DOHH2 (cell line): ENCODE results near the gene MAP4K2.

Experiments used
- H3F3A ChIP-seq: fragments of 200-600 bp; sonication (generic), shearing (Covaris generic); 2 replicates; pipeline ENCODE4 v1.6.0; 2016; ENCODE audit warnings: antibody characterized with exemption, mild to moderate bottlenecking; ENCODE audit not compliant: control insufficient read depth, insufficient read depth
- H3K27ac ChIP-seq: fragments of 200-600 bp; sonication (generic); 2 replicates; pipeline ENCODE4 v1.5.1; 2014; ENCODE audit warnings: low read depth, mild to moderate bottlenecking, low read length, moderate library complexity
- H3K27me3 ChIP-seq: fragments of 200-600 bp; sonication (generic); 2 replicates; pipeline ENCODE4 v1.6.1; 2014; ENCODE audit warnings: mild to moderate bottlenecking, low read length, mixed read lengths; ENCODE audit not compliant: control insufficient read depth
- H3K36me3 ChIP-seq: fragments of 200-600 bp; sonication (generic); 2 replicates; pipeline ENCODE4 v1.6.1; 2014; ENCODE audit warnings: mild to moderate bottlenecking, low read length, moderate library complexity, mixed read lengths; ENCODE audit not compliant: control insufficient read depth
- H3K4me1 ChIP-seq: fragments of 200-600 bp; sonication (generic); 2 replicates; pipeline ENCODE4 v1.6.1; 2014; ENCODE audit warnings: mild to moderate bottlenecking, low read length, mixed read lengths; ENCODE audit not compliant: control insufficient read depth
- H3K4me2 ChIP-seq: fragments of 200-600 bp; sonication (generic); 2 replicates; pipeline ENCODE4 v1.6.0; 2014; ENCODE audit warnings: mild to moderate bottlenecking, low read length, moderate library complexity
- H3K4me3 ChIP-seq: fragments of 200-600 bp; sonication (generic); 2 replicates; pipeline ENCODE4 v1.5.1; 2014; ENCODE audit warnings: mild to moderate bottlenecking, low read length, mixed read lengths
- H3K79me2 ChIP-seq: fragments of 200-600 bp; sonication (generic); 2 replicates; pipeline ENCODE4 v1.6.1; 2014; ENCODE audit warnings: mild to moderate bottlenecking, low read length, mixed read lengths; ENCODE audit not compliant: control insufficient read depth
- H3K9me2 ChIP-seq: fragments of 200-600 bp; sonication (generic); replicated peaks from 2 replicates; pipeline ENCODE4 v1.6.1; 2014; ENCODE audit warnings: mild to moderate bottlenecking, low read length, mixed read lengths; ENCODE audit not compliant: control insufficient read depth
- H3K9me3 ChIP-seq: fragments of 200-600 bp; sonication (generic); 2 replicates; pipeline ENCODE4 v1.6.1; 2014; ENCODE audit warnings: antibody characterized with exemption, low read length, mixed read lengths; ENCODE audit not compliant: control insufficient read depth, insufficient read depth
- H4K20me1 ChIP-seq: fragments of 200-600 bp; sonication (generic); 2 replicates; pipeline ENCODE4 v1.6.0; 2014; ENCODE audit warnings: low read depth, mild to moderate bottlenecking, antibody characterized with exemption, low read length, moderate library complexity; ENCODE audit not compliant: control insufficient read depth, insufficient read depth
- CTCF ChIP-seq: fragments of 200-600 bp; sonication (generic); IDR thresholded peaks from one replicate; pipeline ENCODE4 v1.5.1; 2014; ENCODE audit warnings: antibody characterized with exemption, mild to moderate bottlenecking, low read depth, low read length; ENCODE audit not compliant: poor library complexity, severe bottlenecking
- EZH2phosphoT487 ChIP-seq: fragments of 200-600 bp; sonication (generic); IDR thresholded peaks from 2 replicates; pipeline ENCODE4 v1.6.1; 2017; ENCODE audit warnings: borderline replicate concordance, mild to moderate bottlenecking, antibody characterized with exemption, low read length, moderate library complexity, mixed read lengths

MAP4K2 gene

GRCh38 chr11:64849598-64850356, 46.8 kb upstream of the MAP4K2 start:
- Histone ChIP-seq H3K79me2 (peaks cover 16% of the 10 kb centered on the region), H3K4me3 (peak overlapping the region; percentile 51; the same call in 1 of the 2 replicates), H3K9me2 (no peaks in the 10 kb centered on the region), H3K4me1 (peaks cover 87% of the 10 kb centered on the region), H3K4me2 (peak overlapping the region; percentile 69), H3K36me3 (peaks cover 36% of the 10 kb centered on the region), H3K9me3 (no peaks in the 10 kb centered on the region), H3K27ac (peak overlapping the region; percentile 98), H3F3A (peaks cover 65% of the 10 kb centered on the region), H3K27me3 (no peaks in the 10 kb centered on the region), H4K20me1 (no peaks in the 10 kb centered on the region)
- no peak for TF ChIP-seq EZH2phosphoT487

GRCh38 chr11:64848826-64849597, 46.0 kb upstream of the MAP4K2 start:
- Histone ChIP-seq H3K4me2 (peak overlapping the region; percentile 69), H3K9me3 (no peaks in the 10 kb centered on the region), H4K20me1 (no peaks in the 10 kb centered on the region), H3K4me3 (peak overlapping the region; percentile 51), H3K4me1 (peaks cover 84% of the 10 kb centered on the region), H3K79me2 (peaks cover 9% of the 10 kb centered on the region), H3F3A (peaks cover 63% of the 10 kb centered on the region), H3K36me3 (peaks cover 29% of the 10 kb centered on the region), H3K9me2 (no peaks in the 10 kb centered on the region), H3K27ac (peak overlapping the region; percentile 98), H3K27me3 (no peaks in the 10 kb centered on the region)
- TF ChIP-seq CTCF (peak; percentile 78), EZH2phosphoT487 (no peak)

- Histone ChIP-seq H3K9me2 (no peaks in the 10 kb centered on the region), H3K27ac (peak overlapping the region; percentile 98), H3K36me3 (peaks cover 22% of the 10 kb centered on the region), H3K27me3 (no peaks in the 10 kb centered on the region), H4K20me1 (no peaks in the 10 kb centered on the region), H3F3A (peaks cover 57% of the 10 kb centered on the region), H3K9me3 (no peaks in the 10 kb centered on the region), H3K79me2 (peaks cover 2% of the 10 kb centered on the region), H3K4me3 (peak overlapping the region; percentile 51), H3K4me1 (peaks cover 83% of the 10 kb centered on the region), H3K4me2 (peak overlapping the region; percentile 69)
- TF ChIP-seq CTCF (no peak), EZH2phosphoT487 (no peak)
Observed at GRCh38 chr11:64848214-64848825, 45.3 kb upstream of the MAP4K2 start.
